Posterior cingulate gyrus (tissue), 11 donors: ENCODE data around the gene BCL2.

Experiments used
- DNase-seq, 10 donors: peaks; one replicate each; pipeline versions ENCODE4 v3.0.0 to v3.0.0-alpha.2; 2020 to 2021; ENCODE audit warnings: mixed read lengths in 3 of 10
- intact Hi-C: fragments of 100-400 bp; cut with DNase I; formaldehyde crosslinking; loops from one replicate; pipeline ENCODE4 v1.15.1; 2023

Gene BCL2

GRCh38 chr18:63331105-63331504 is 11.5 kb upstream of the BCL2 start:
- no peak for DNase-seq
- intact Hi-C loops: no loop called here

- intact Hi-C loops: no loop called here
- no peak for DNase-seq
Observed at GRCh38 chr18:63329431-63330145, 10.0 kb upstream of the BCL2 start.

GRCh38 chr18:63326011-63326410 is 6.4 kb upstream of the BCL2 start:
- DNase-seq: no peak
- intact Hi-C loops: no loop called here

GRCh38 chr18:63325086-63325686 is 5.6 kb upstream of the BCL2 start:
- intact Hi-C loops: no loop called here
- DNase-seq: no peak

- peak in 6 of 10 donors; percentile 49 to 91 (median 67) for DNase-seq
- intact Hi-C loops: loop anchor here (1.0 to 5.0 kb wide), 4 partner anchors 191 to 606 kb away; partner anchors contain the start of gene PHLPP1
Observed at GRCh38 chr18:63322908-63323634, 3.5 kb upstream of the BCL2 start.

GRCh38 chr18:63322206-63322605 is 2.6 kb upstream of the BCL2 start:
- DNase-seq: no peak

GRCh38 chr18:63321291-63321690 is 1.7 kb upstream of the BCL2 start:
- intact Hi-C loops: loop anchor here (5.0 kb wide), 2 partner anchors 189 to 604 kb away; partner anchors contain the start of gene PHLPP1
- DNase-seq: no peak

More at GRCh38 chr18:63322206-63322605, 2.6 kb upstream of the BCL2 start:
- intact Hi-C loops: loop anchor here (5.0 kb wide), 2 partner anchors 190 to 605 kb away; partner anchors contain the start of gene PHLPP1

GRCh38 chr18:63320975-63321265 is 1.4 kb upstream of the BCL2 start:
- DNase-seq: peak in 3 of 10 donors; percentile 14 to 75 (median 33)
- intact Hi-C loops: loop anchor here (1.0 to 5.0 kb wide), 3 partner anchors 46 to 604 kb away; partner anchors contain the start of genes KDSR and PHLPP1

- intact Hi-C loops: loop anchor here (1.0 to 5.0 kb wide), 3 partner anchors 47 to 603 kb away; partner anchors contain the start of genes KDSR and PHLPP1
- peak; percentile 68 to 96 (median 78) for DNase-seq
Observed at GRCh38 chr18:63320123-63320974, 780 bp upstream of the BCL2 start.

GRCh38 chr18:63318889-63319382 is 633 bp downstream of the BCL2 start:
- intact Hi-C loops: loop anchor here (5.0 kb wide), 1 partner anchor 62 kb away; no protein-coding TSS in a partner anchor
- no peak for DNase-seq

- DNase-seq: peak; percentile 55 to 96 (median 70)
- intact Hi-C loops: loop anchor here (5.0 kb wide), 1 partner anchor 61 kb away; no protein-coding TSS in a partner anchor
Observed at GRCh38 chr18:63317982-63318888, 1.3 kb downstream of the BCL2 start.

GRCh38 chr18:63317556-63317946 is 2.0 kb downstream of the BCL2 start:
- DNase-seq: no peak
- intact Hi-C loops: loop anchor here (5.0 kb wide), 1 partner anchor 60 kb away; no protein-coding TSS in a partner anchor

- no peak for DNase-seq
- intact Hi-C loops: loop anchor here (5.0 kb wide), 1 partner anchor 60 kb away; no protein-coding TSS in a partner anchor
Observed at GRCh38 chr18:63316612-63317555, 2.7 kb downstream of the BCL2 start.

- no peak for DNase-seq
Observed at GRCh38 chr18:63315876-63316275, 3.7 kb downstream of the BCL2 start.

GRCh38 chr18:63315131-63315662 is 4.4 kb downstream of the BCL2 start:
- intact Hi-C loops: loop anchor here (5.0 kb wide), 1 partner anchor 58 kb away; no protein-coding TSS in a partner anchor
- DNase-seq: no peak

More at GRCh38 chr18:63315876-63316275, 3.7 kb downstream of the BCL2 start:
- intact Hi-C loops: loop anchor here (5.0 kb wide), 1 partner anchor 59 kb away; no protein-coding TSS in a partner anchor

- no peak for DNase-seq
- intact Hi-C loops: no loop called here
Observed at GRCh38 chr18:63314062-63314790, 5.3 kb downstream of the BCL2 start.
